Body of pancreas (tissue), 4 donors: ENCODE measurements around the gene AQP4.

Experiments used
- POLR2A ChIP-seq, 3 donors: fragments of 450-650 bp; IDR thresholded peaks; one replicate each; pipeline ENCODE4 v1.6.1; 2016; ENCODE audit warnings: antibody characterized with exemption in 3 of 3, mild to moderate bottlenecking in 2 of 3
- TF ChIP-seq, protein P1 (sequence below), 7 experiments: fragments of 450-650 bp in 4 of 7; fragments of 200-600 bp in 3 of 7; sonication (generic) in 3 of 7; IDR thresholded peaks; one replicate each; pipeline ENCODE4 v1.5.1; 2016 to 2019; ENCODE audit warnings: antibody characterized with exemption in 7 of 7

DNA sequence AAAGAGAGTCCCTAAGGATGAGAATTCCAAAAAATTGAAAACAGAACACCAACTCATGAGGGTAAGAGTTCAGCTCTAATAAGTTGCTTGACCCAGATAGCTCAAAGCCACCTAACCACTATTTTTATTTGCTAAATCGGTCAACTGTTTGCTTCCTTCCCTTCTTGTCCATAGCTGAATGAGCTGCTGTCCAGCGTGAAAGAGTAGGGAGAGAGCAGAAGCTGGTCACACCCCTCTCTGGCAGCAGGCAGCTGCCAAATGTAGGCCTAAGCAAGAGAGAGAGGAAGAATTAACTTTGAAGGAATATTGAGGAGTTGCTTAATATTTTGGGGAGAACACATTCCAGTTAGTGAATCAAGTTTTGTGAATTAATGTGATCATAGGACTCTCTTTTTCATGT lies 25.9 kb downstream of the AQP4 start:
- TF ChIP-seq, protein P1, sequence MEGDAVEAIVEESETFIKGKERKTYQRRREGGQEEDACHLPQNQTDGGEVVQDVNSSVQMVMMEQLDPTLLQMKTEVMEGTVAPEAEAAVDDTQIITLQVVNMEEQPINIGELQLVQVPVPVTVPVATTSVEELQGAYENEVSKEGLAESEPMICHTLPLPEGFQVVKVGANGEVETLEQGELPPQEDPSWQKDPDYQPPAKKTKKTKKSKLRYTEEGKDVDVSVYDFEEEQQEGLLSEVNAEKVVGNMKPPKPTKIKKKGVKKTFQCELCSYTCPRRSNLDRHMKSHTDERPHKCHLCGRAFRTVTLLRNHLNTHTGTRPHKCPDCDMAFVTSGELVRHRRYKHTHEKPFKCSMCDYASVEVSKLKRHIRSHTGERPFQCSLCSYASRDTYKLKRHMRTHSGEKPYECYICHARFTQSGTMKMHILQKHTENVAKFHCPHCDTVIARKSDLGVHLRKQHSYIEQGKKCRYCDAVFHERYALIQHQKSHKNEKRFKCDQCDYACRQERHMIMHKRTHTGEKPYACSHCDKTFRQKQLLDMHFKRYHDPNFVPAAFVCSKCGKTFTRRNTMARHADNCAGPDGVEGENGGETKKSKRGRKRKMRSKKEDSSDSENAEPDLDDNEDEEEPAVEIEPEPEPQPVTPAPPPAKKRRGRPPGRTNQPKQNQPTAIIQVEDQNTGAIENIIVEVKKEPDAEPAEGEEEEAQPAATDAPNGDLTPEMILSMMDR (IDR thresholded peaks at IDR 0.05), result no peak
- no peak for TF ChIP-seq POLR2A (IDR thresholded peaks at IDR 0.05)
